Ishikawa (cell line): Measurements from ENCODE around the gene AMMECR1.

ENCODE experiments used
- CEBPB ChIP-seq: IDR thresholded peaks from 2 replicates; pipeline ENCODE4 v1.6.1; 2012
- CREB1 ChIP-seq: IDR thresholded peaks from 2 replicates; pipeline ENCODE4 v1.6.1; 2012; ENCODE audit warnings: low read depth
- EGR1 ChIP-seq: IDR thresholded peaks from 2 replicates; pipeline ENCODE4 v1.6.1; 2012
- EP300 ChIP-seq: IDR thresholded peaks from 2 replicates; pipeline ENCODE4 v1.6.1; 2012; ENCODE audit warnings: borderline replicate concordance
- FOXM1 ChIP-seq: IDR thresholded peaks from 2 replicates; pipeline ENCODE4 v1.6.1; 2012; ENCODE audit warnings: low read depth, borderline replicate concordance
- NFIC ChIP-seq: IDR thresholded peaks from 2 replicates; pipeline ENCODE4 v1.6.1; 2012
- RAD21 ChIP-seq: IDR thresholded peaks from 2 replicates; pipeline ENCODE4 v1.6.1; 2012; ENCODE audit warnings: low read depth
- TAF1 ChIP-seq: IDR thresholded peaks from 2 replicates; pipeline ENCODE4 v1.6.1; 2012; ENCODE audit warnings: low read depth, mild to moderate bottlenecking
- TCF12 ChIP-seq: IDR thresholded peaks from 2 replicates; pipeline ENCODE4 v1.6.1; 2012; ENCODE audit warnings: low read depth
- TEAD4 ChIP-seq: IDR thresholded peaks from 2 replicates; pipeline ENCODE4 v1.6.1; 2012
- YY1 ChIP-seq: IDR thresholded peaks from 2 replicates; pipeline ENCODE4 v1.6.1; 2012; ENCODE audit warnings: low read depth
- ZBTB7A ChIP-seq: IDR thresholded peaks from 2 replicates; pipeline ENCODE4 v1.6.1; 2012; ENCODE audit warnings: low read depth
- TF ChIP-seq, protein P1 (sequence below): IDR thresholded peaks from 2 replicates; pipeline ENCODE4 v1.6.1; 2012
- TF ChIP-seq, protein P2 (sequence below): IDR thresholded peaks from 2 replicates; pipeline ENCODE4 v1.6.1; 2012; ENCODE audit warnings: low read depth, mild to moderate bottlenecking
- TF ChIP-seq, protein P3 (sequence below): IDR thresholded peaks from 2 replicates; pipeline ENCODE4 v1.6.1; 2012

Gene AMMECR1

GRCh38 chrX:110175146-110175545, 142.7 kb downstream of the AMMECR1 start:
- TF ChIP-seq, protein P1, sequence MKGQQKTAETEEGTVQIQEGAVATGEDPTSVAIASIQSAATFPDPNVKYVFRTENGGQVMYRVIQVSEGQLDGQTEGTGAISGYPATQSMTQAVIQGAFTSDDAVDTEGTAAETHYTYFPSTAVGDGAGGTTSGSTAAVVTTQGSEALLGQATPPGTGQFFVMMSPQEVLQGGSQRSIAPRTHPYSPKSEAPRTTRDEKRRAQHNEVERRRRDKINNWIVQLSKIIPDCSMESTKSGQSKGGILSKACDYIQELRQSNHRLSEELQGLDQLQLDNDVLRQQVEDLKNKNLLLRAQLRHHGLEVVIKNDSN: no peak
- TF ChIP-seq CEBPB (no peak), RAD21 (no peak), TCF12 (no peak)
- TF ChIP-seq, protein P2, sequence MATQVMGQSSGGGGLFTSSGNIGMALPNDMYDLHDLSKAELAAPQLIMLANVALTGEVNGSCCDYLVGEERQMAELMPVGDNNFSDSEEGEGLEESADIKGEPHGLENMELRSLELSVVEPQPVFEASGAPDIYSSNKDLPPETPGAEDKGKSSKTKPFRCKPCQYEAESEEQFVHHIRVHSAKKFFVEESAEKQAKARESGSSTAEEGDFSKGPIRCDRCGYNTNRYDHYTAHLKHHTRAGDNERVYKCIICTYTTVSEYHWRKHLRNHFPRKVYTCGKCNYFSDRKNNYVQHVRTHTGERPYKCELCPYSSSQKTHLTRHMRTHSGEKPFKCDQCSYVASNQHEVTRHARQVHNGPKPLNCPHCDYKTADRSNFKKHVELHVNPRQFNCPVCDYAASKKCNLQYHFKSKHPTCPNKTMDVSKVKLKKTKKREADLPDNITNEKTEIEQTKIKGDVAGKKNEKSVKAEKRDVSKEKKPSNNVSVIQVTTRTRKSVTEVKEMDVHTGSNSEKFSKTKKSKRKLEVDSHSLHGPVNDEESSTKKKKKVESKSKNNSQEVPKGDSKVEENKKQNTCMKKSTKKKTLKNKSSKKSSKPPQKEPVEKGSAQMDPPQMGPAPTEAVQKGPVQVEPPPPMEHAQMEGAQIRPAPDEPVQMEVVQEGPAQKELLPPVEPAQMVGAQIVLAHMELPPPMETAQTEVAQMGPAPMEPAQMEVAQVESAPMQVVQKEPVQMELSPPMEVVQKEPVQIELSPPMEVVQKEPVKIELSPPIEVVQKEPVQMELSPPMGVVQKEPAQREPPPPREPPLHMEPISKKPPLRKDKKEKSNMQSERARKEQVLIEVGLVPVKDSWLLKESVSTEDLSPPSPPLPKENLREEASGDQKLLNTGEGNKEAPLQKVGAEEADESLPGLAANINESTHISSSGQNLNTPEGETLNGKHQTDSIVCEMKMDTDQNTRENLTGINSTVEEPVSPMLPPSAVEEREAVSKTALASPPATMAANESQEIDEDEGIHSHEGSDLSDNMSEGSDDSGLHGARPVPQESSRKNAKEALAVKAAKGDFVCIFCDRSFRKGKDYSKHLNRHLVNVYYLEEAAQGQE: no peak

GRCh38 chrX:110173192-110174175, 144.4 kb downstream of the AMMECR1 start:
- TF ChIP-seq EP300 (no peak), ZBTB7A (no peak), YY1 (no peak), EGR1 (no peak), CEBPB (no peak), RAD21 (no peak), TEAD4 (no peak), CREB1 (no peak), TCF12 (no peak), TAF1 (no peak), FOXM1 (no peak), NFIC (no peak)
- TF ChIP-seq, protein P1: no peak
- TF ChIP-seq, protein P2: no peak
- TF ChIP-seq, protein P3, sequence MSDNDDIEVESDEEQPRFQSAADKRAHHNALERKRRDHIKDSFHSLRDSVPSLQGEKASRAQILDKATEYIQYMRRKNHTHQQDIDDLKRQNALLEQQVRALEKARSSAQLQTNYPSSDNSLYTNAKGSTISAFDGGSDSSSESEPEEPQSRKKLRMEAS: no peak

- TF ChIP-seq CREB1 (no peak), TAF1 (no peak), RAD21 (no peak), EP300 (no peak), CEBPB (no peak), FOXM1 (no peak), TCF12 (no peak)
- TF ChIP-seq, protein P3: no peak
- TF ChIP-seq, protein P2: no peak
Observed at GRCh38 chrX:110172215-110172614, 145.7 kb downstream of the AMMECR1 start.

DNA sequence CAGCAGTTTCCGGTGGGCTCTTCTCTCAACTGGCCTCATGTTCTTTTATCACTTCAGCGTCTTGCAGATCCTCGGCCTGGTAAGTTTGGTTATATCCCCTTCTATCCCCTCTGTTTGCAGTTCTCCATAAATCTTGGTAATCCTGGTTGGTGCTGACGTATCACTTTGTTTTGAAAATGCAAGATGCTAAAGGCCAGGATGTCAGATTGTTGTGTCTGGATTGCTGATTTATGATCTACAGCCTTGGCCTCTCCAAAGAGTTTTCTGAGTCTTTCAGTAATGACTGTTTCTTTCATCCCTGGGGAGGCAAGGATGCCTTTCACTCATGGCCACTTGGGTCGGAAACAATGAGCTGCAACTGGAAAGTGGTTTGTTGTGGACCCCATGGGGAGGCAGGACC, 146.4 kb downstream of the AMMECR1 start:
- no peak for TF ChIP-seq CREB1
- TF ChIP-seq, protein P3: no peak
- no peak for TF ChIP-seq EGR1
- TF ChIP-seq CEBPB: no peak
